ENCODE measurements around the gene CXADR.

Gene CXADR

GRCh38 chr21:17545007-17545406 lies 32.2 kb downstream of the CXADR start:
- DNase-seq = no peak

DNA sequence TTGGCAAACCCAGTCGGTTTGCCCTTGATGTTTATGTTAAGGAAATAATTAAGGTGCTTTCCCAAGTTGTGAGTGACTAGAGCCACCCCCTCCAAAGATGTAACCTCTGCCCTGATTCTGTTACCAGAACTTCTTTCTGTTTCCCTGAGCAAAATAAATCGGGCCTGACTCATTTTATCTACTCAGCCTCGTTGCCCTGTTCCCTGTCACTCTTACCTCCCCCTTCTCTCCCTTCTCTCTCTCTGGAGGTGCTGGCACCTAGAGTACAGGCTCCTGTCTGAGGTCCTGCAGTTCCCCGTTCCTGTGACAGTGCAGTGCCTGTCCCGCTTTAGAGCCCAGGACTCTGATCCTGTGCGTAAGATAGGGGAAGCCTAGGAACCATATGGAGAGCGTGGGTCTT lies 35.4 kb downstream of the CXADR start:
- DNase-seq = no peak

- no peak for DNase-seq
These were observed 37.9 kb downstream of the CXADR start for GRCh38 chr21:17550671-17551308.

GRCh38 chr21:17552410-17552809 lies 39.6 kb downstream of the CXADR start:
- no peak for DNase-seq

DNA sequence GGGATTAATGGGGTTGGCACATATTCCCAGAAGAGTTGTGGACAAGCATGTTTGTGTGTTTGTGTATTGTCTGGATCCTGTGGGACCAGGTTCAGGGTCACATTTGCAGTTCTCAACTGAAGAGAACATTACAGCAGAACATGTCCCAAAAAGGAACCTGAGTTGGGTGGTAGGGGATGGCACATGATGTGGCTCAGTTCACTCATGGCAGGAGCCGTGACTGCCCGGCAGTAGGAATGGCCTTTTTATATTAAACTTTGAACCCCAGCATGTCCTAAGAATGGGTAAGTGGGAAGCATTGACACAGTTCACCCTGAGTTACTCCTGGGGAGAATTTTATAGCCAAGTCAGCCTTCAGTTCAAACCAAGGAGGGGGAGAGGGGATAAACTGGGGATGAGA lies 41.3 kb downstream of the CXADR start:
- no peak for DNase-seq

- DNase-seq = no peak
These were observed 42.0 kb downstream of the CXADR start for GRCh38 chr21:17554679-17555465.

- no peak for DNase-seq
These were observed 47.7 kb downstream of the CXADR start for GRCh38 chr21:17560377-17561025.

DNA sequence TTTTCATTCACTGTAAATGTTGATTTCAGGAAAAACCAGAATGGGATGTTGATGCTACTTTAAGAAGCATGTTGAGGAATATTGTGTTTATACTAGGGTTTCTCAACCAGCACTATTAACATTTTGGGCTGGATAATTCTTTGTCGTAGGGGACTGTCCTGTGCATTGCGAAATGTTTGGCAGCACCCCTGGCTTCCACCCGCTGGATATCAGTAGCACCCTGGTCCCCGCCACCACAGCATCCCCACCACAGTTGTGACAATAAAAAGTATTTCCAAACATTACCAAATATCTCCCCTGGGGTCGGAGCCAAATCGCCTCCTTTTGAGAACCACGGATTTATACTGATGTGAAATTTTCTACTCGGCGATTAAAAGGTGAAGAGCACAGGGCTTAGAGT lies 57.9 kb downstream of the CXADR start:
- DNase-seq = no peak

- no peak for DNase-seq
These were observed 59.6 kb downstream of the CXADR start for GRCh38 chr21:17572431-17572830.

DNA sequence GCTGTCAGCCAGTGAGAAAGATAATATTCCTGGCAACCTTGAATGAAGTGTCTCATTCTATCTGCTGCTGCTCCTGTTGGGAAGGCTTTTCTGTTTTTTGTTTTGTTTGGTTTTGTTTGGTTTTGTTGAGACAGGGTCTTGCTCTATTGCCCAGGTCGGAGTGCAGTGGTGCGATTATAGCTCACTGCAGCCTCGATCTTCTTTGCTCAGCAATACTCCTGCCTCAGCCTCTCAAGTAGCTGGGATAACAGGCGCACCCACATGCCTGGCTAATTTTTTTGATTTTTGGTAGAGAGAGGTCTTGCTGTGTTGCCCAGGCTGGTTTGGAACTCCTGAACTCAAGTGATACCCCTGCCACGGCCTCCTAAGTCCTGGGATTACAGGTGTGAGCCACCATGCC lies 62.2 kb downstream of the CXADR start:
- DNase-seq = no peak

- DNase-seq = no peak
These were observed 63.4 kb downstream of the CXADR start for GRCh38 chr21:17576080-17576835.

DNA sequence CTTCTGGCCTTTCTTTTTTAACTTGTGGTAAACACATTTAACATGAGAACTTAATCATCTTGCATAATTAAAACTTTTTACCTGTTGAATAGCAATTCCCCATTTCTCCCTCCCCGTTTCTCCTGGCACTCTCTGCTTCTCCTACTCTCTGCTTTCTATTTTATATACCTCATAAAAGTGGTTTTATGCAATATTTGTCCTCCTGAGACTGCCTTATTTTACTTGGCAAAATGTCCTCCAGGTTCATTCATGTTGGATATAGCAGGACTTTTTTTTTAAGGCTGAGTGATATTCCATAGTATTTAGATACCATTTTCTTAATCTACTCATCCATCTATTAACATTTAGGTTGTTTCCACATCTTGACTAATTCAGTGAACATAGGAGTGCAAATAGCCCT lies 64.9 kb downstream of the CXADR start:
- DNase-seq = no peak

DNA sequence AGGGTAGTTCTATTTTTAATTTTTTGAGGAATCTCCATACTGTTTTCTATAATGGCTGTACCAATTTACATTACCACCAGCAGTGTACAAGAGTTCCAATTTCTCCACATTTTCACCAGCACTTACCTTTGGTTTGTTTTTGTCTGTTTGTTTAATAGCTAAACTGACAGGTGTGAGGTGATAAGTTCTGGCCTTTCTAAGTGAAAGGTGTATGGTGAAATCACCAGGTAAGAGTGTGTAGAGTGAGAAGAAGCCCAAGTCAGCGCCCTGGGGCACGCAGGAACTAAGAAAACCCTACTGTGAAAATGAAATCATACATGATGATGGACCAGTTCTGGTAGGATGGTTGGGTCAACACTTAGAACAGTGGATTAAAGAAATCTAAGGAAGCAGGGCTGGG lies 65.3 kb downstream of the CXADR start:
- DNase-seq = no peak

- no peak for DNase-seq
These were observed 66.0 kb downstream of the CXADR start for GRCh38 chr21:17578876-17579275.

GRCh38 chr21:17580319-17580718 lies 67.5 kb downstream of the CXADR start:
- DNase-seq = no peak

DNA sequence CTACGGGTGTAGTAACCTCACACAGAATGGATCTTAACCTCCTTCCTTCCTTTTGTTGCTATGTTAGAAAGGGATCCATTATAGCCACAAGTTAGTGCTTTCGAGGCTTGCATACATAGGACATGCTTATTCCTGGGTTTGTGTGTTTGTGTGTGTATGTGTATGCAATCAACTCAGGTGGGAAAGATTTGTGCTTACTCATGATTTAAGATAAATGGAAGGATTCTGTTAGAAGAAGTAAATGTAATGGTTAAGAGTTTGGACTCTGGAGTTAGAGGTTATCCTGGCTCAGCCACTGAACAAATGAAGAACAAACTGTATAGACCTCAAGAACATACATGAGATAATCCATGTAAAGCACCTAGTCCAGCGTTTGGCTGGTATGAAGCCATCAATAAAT lies 71.1 kb downstream of the CXADR start:
- no peak for DNase-seq

- no peak for DNase-seq
These were observed 73.1 kb downstream of the CXADR start for GRCh38 chr21:17585875-17586450.

GRCh38 chr21:17590430-17590829 lies 77.6 kb downstream of the CXADR start:
- no peak for DNase-seq

- no peak for DNase-seq
These were observed 84.8 kb downstream of the CXADR start for GRCh38 chr21:17597680-17598079.

DNA sequence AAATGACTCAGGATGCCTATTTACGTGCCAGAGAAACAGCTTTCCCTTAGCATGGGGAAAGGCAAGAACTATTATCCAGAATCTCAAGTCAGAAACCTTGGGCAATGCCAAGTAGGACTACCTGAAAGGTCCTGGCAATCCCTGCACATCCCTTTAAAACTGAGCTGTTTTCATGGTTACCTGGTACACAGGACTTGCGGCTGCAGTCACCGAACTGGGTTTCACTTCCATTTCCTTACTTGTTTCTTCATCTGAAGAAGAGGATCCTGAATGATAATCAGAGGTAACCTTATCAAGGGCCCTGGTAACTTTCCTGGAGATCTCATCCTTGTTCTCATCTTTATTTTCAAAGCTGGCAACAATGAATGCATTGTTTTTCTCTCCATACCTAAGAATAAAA lies 85.6 kb downstream of the CXADR start:
- no peak for DNase-seq

- DNase-seq = no peak
These were observed 90.0 kb downstream of the CXADR start for GRCh38 chr21:17602874-17603273.

DNA sequence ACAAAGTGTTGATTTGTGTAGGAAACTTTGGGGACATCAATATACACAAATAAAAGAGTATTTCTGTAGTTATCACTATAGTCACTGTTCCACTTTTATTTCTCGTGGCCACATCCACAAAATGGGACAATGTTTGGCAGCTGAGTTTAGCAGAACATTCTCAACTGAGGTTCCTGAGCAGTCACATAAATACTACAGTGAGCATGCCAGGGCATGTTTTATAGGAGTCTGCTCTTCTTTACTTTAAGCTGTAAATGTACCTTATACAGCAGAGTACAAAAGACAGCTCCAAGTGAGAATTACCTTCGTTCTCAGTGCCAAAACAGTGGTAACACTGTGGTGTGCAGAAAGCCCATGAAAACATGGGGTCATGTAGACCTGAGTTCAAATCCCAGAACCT lies 94.8 kb downstream of the CXADR start:
- no peak for DNase-seq

- DNase-seq = no peak
These were observed 96.8 kb downstream of the CXADR start for GRCh38 chr21:17609681-17610080.

Measured in NCI-H1436 treated with DMSO at 0.1 percent for 48 hours (cell line).